B cell (primary cell): ENCODE data around the gene TMEM134. TPM values are rescaled to one million over a fixed set of nuclear protein-coding genes. Genes with fewer than 3 reads are reported as not detected.

ENCODE experiments used
- ATAC-seq: fragments of 200-7000 bp; cut with Tn5 transposase; one replicate; pipeline ENCODE4 v1.10.0; 2021; ENCODE audit warnings: low read depth, mild to moderate bottlenecking, moderate number of reproducible peaks, moderate library complexity
- CTCF ChIA-PET: fragments of 350-600 bp; sonication (Branson Sonifier 250); formaldehyde crosslinking; loops from one replicate; lab custom pipeline; 2021; ENCODE audit warnings: antibody characterized with exemption, inconsistent platforms; lab: Charles Lee
- POLR2A ChIA-PET: fragments of 350-600 bp; sonication (Branson Sonifier 250); formaldehyde crosslinking; loops from one replicate; lab custom pipeline; 2021; ENCODE audit warnings: antibody characterized with exemption; lab: Charles Lee
- DNase-seq: peaks from one replicate; pipeline ENCODE4 v3.0.0; 2013
- H2AFZ ChIP-seq: 2 replicates; pipeline ENCODE4 v1.6.1; 2012; ENCODE audit warnings: mild to moderate bottlenecking, low read depth, low read length; ENCODE audit not compliant: insufficient read depth, poor library complexity, severe bottlenecking
- H3K27ac ChIP-seq, 2 donors: 1 replicate in 1 of 2; 2 replicates in 1 of 2; pipeline ENCODE4 v1.5.1; 2012 to 2013; ENCODE audit warnings: low read length in 2 of 2, mild to moderate bottlenecking in 2 of 2, moderate library complexity in 1 of 2
- H3K27me3 ChIP-seq, 4 experiments: fragments of 200-600 bp in 1 of 4; sonication (generic) in 1 of 4; replicated peaks in 1 of 4; 1 replicate in 2 of 4; 2 replicates in 2 of 4; pipeline versions ENCODE4 v1.6.1 to v1.7.0; 2013 to 2016; ENCODE audit warnings: low read length in 3 of 4, mild to moderate bottlenecking in 2 of 4, mixed read lengths in 1 of 4, moderate library complexity in 1 of 4; ENCODE audit not compliant: insufficient read depth in 4 of 4, control insufficient read depth in 3 of 4; ENCODE audit errors: control extremely low read depth in 1 of 4
- H3K36me3 ChIP-seq, 2 experiments: replicated peaks in 1 of 2; 1 replicate in 1 of 2; 2 replicates in 1 of 2; pipeline versions ENCODE4 v1.6.1 to v1.7.1; 2013; ENCODE audit warnings: low read length in 1 of 2; ENCODE audit not compliant: insufficient read depth in 2 of 2, control insufficient read depth in 1 of 2; ENCODE audit errors: control extremely low read depth in 1 of 2, extremely low read depth in 1 of 2
- H3K4me1 ChIP-seq, 2 donors: fragments of 200-600 bp in 1 of 2; sonication (generic) in 1 of 2; 1 replicate in 1 of 2; 2 replicates in 1 of 2; pipeline versions ENCODE4 v1.5.1 to v1.6.1; 2013 to 2017; ENCODE audit warnings: low read length in 2 of 2; ENCODE audit not compliant: control insufficient read depth in 2 of 2, insufficient read depth in 2 of 2
- H3K4me2 ChIP-seq: replicated peaks from 2 replicates; pipeline ENCODE3; 2012; ENCODE audit warnings: mild to moderate bottlenecking, low read depth, low read length; ENCODE audit not compliant: poor library complexity, severe bottlenecking
- H3K4me3 ChIP-seq, 5 experiments: fragments of 200-600 bp in 1 of 5; sonication (generic) in 1 of 5; 1 replicate in 3 of 5; 2 replicates in 2 of 5; pipeline versions ENCODE4 v1.5.1 to v1.7.0; 2011 to 2016; ENCODE audit warnings: low read length in 4 of 5, mild to moderate bottlenecking in 4 of 5, low read depth in 2 of 5, control low read depth in 1 of 5, moderate library complexity in 1 of 5; ENCODE audit not compliant: insufficient read depth in 1 of 5; ENCODE audit errors: control extremely low read depth in 1 of 5, extremely low read depth in 1 of 5
- H3K79me2 ChIP-seq: fragments of 200-600 bp; sonication (generic); one replicate; pipeline ENCODE4 v1.6.0; 2016; ENCODE audit warnings: low read length; ENCODE audit not compliant: control insufficient read depth, insufficient read depth
- H3K9ac ChIP-seq: fragments of 200-600 bp; sonication (generic); 2 replicates; pipeline ENCODE4 v1.6.1; 2017; ENCODE audit warnings: mild to moderate bottlenecking, low read length, moderate library complexity
- H3K9me3 ChIP-seq, 3 donors: one replicate each; pipeline versions ENCODE4 v1.6.1 to v1.7.1; 2013; ENCODE audit warnings: low read length in 2 of 3; ENCODE audit not compliant: control insufficient read depth in 2 of 3, insufficient read depth in 1 of 3; ENCODE audit errors: control extremely low read depth in 1 of 3
- H4K20me1 ChIP-seq: 2 replicates; pipeline ENCODE4 v1.6.0; 2012; ENCODE audit warnings: mild to moderate bottlenecking, low read length; ENCODE audit not compliant: insufficient read depth, control insufficient read depth, poor library complexity, severe bottlenecking
- H3K27ac Mint-ChIP-seq: one replicate; pipeline ENCODE4 v1.8.0; 2021; ENCODE audit warnings: mixed read lengths
- H3K27me3 Mint-ChIP-seq: one replicate; pipeline ENCODE4 v1.8.0; 2021; ENCODE audit warnings: mixed read lengths
- H3K4me1 Mint-ChIP-seq: one replicate; pipeline ENCODE4 v1.8.0; 2021; ENCODE audit warnings: mixed read lengths
- H3K4me3 Mint-ChIP-seq: one replicate; pipeline ENCODE4 v1.8.0; 2021; ENCODE audit warnings: mixed read lengths
- H3K9me3 Mint-ChIP-seq: one replicate; pipeline ENCODE4 v1.8.0; 2022; ENCODE audit warnings: mixed read lengths; ENCODE audit not compliant: insufficient read depth
- CTCF ChIP-seq: fragments of 200-600 bp; IDR thresholded peaks from one replicate; pipeline ENCODE4 v1.8.0; 2022; ENCODE audit warnings: antibody characterized with exemption, mild to moderate bottlenecking
- EZH2 ChIP-seq: IDR thresholded peaks from 2 replicates; pipeline ENCODE4 v1.6.1; 2012; ENCODE audit warnings: borderline replicate concordance, low read depth, mild to moderate bottlenecking, moderate library complexity, low read length; ENCODE audit not compliant: insufficient read depth, poor library complexity, severe bottlenecking
- WGBS: methylation state at CpG from one replicate; pipeline ENCODE4 v1.1.5; 2013; ENCODE audit warnings: missing lambda C conversion rate; ENCODE audit not compliant: insufficient coverage; 5-methylcytosine and 5-hydroxymethylcytosine counted together
- intact Hi-C: fragments of 100-400 bp; cut with micrococcal nuclease; formaldehyde crosslinking; loops from one replicate; pipeline ENCODE4 v1.10.0; 2022
- polyA plus RNA-seq: library from polyadenylated mRNA; depleted of rRNA; stranded (reverse); fragments of >200 nt; gene quantifications from 2 replicates; pipeline ENCODE4 v1.2.3, GENCODE V29; 2012
- total RNA-seq, 2 donors: library from RNA; stranded (reverse); fragments of 120-200 nt in 1 of 2; gene quantifications; 1 replicate in 1 of 2; 2 replicates in 1 of 2; pipeline versions ENCODE4 v1.2.3 to v1.2.4, GENCODE V29; 2013 to 2022

TMEM134 gene
- total and polyA plus RNA-seq, 2 donors (not counting 1 experiment from before 2014, with no cell fraction given): 167 to 197 TPM

- peak overlapping the region in 4 of 5 experiments; percentile 38 to 78 (median 76) for H3K4me3 ChIP-seq
- ChIA-PET POLR2A (interaction anchor here (0.7 to 10.4 kb wide), 7 partner anchors 14 to 61 kb away, joined by 3 to 215 read pairs (median 5); partner anchors contain the start of genes PPP1CA, PTPRCAP, RPS6KB2 and TBC1D10C), CTCF (interaction anchor here (1.0 to 1.8 kb wide), 2 partner anchors 27 to 62 kb away, joined by 3 to 8 read pairs; partner anchors contain the start of genes PPP1CA and PTPRCAP)
- DNase-seq (no peak), ATAC-seq (no peak)
- peak overlapping the region; percentile 83 for H2AFZ ChIP-seq
- H4K20me1 ChIP-seq: peaks cover 10% of the 10 kb centered on the region
- peak overlapping the region; percentile 91 for H3K9ac ChIP-seq
- no peaks in the 10 kb centered on the region for H3K27me3 ChIP-seq
- Mint-ChIP-seq H3K9me3 (no peaks in the 10 kb centered on the region), H3K4me1 (peaks cover 69% of the 10 kb centered on the region), H3K27ac (peak overlapping the region; percentile 97), H3K27me3 (no peaks in the 10 kb centered on the region), H3K4me3 (peak overlapping the region; percentile 89)
- peaks cover 59 to 93% of the 10 kb centered on the region in 2 donors for H3K4me1 ChIP-seq
- peak overlapping the region; percentile 82 to 94 for H3K27ac ChIP-seq
- H3K9me3 ChIP-seq: peaks cover 0 to 12% (median 0%) of the 10 kb centered on the region in 3 donors
- peak overlapping the region; percentile 97 for H3K4me2 ChIP-seq
- 85% methylated on average over 17 of the region's 20 CpGs for WGBS
- peaks cover 2 to 9% of the 10 kb centered on the region in 2 experiments for H3K36me3 ChIP-seq
- TF ChIP-seq EZH2 (no peak), CTCF (no peak)
- H3K79me2 ChIP-seq: peaks cover 52% of the 10 kb centered on the region
- intact Hi-C loops: loop anchor here (1.0 kb wide), 6 partner anchors 18 to 61 kb away; partner anchors contain the start of genes CDK2AP2, PTPRCAP and RPS6KB2
These were observed 5.2 kb downstream of the TMEM134 start for GRCh38 chr11:67463680-67464410.
